Muscle of arm (tissue), 12 donors: ENCODE results near the gene ZNF490. TPM values are rescaled to one million over a fixed set of nuclear protein-coding genes. Genes with fewer than 3 reads are reported as not detected.
"Not testable (repeated sequence)": the region's sequence is repeated elsewhere in the genome, so short reads cannot be mapped to it uniquely, and the experiment has no call there.

Experiments
- DNase-seq: peaks from one replicate; pipeline ENCODE4 v3.0.0-alpha.2; 2013
- polyA plus RNA-seq, 12 donors: library from polyadenylated mRNA; unstranded; fragments of 120-200 nt; gene quantifications; one replicate each; pipeline ENCODE4 v1.2.1, GENCODE V29; 2013; ENCODE audit not compliant: insufficient read length in 12 of 12

ZNF490 gene
- polyA plus RNA-seq, 12 donors, result 2.1 to 4.9 (median 3.2) TPM; not detected in 1

GRCh38 chr19:12623361-12624031, 12.9 kb upstream of the ZNF490 start:
- DNase-seq, result no peak

GRCh38 chr19:12621253-12622024, 10.8 kb upstream of the ZNF490 start:
- DNase-seq, result not testable (repeated sequence)

GRCh38 chr19:12617646-12618045, 7.0 kb upstream of the ZNF490 start:
- DNase-seq, result no peak

- DNase-seq, result peak; percentile 84
These were observed 717 bp upstream of the ZNF490 start for GRCh38 chr19:12611361-12611699.

GRCh38 chr19:12607631-12608030, 3.0 kb downstream of the ZNF490 start:
- no peak for DNase-seq

- DNase-seq, result no peak
These were observed 3.8 kb downstream of the ZNF490 start for GRCh38 chr19:12606796-12607195.

GRCh38 chr19:12603714-12604113, 6.9 kb downstream of the ZNF490 start:
- no peak for DNase-seq

GRCh38 chr19:12597594-12597993, 13.0 kb downstream of the ZNF490 start:
- no peak for DNase-seq

- DNase-seq, result no peak
These were observed 13.6 kb downstream of the ZNF490 start for GRCh38 chr19:12596927-12597548.

GRCh38 chr19:12596485-12596884, 14.1 kb downstream of the ZNF490 start:
- no peak for DNase-seq

- no peak for DNase-seq
These were observed 29.5 kb downstream of the ZNF490 start for GRCh38 chr19:12581100-12581499.

GRCh38 chr19:12580180-12580694, 30.4 kb downstream of the ZNF490 start:
- DNase-seq, result no peak

- DNase-seq, result no peak
These were observed 32.0 kb downstream of the ZNF490 start for GRCh38 chr19:12578641-12579040.

- no peak for DNase-seq
These were observed 36.6 kb downstream of the ZNF490 start for GRCh38 chr19:12574036-12574435.

- no peak for DNase-seq
These were observed 42.7 kb downstream of the ZNF490 start for GRCh38 chr19:12567951-12568350.

GRCh38 chr19:12566380-12566779, 44.2 kb downstream of the ZNF490 start:
- not testable (repeated sequence) for DNase-seq

GRCh38 chr19:12564016-12564664, 46.5 kb downstream of the ZNF490 start:
- DNase-seq, result peak; percentile 87

- DNase-seq, result no peak
These were observed 55.1 kb downstream of the ZNF490 start for GRCh38 chr19:12555456-12555930.

GRCh38 chr19:12551060-12551832, 59.4 kb downstream of the ZNF490 start, which contains the start of gene ZNF564:
TSS of gene ZNF564 (minus strand) at chr19:12551482. CDS start at chr19:12551332, 150 bp downstream.
- peak; percentile 99 for DNase-seq

GRCh38 chr19:12546903-12547302, 63.7 kb downstream of the ZNF490 start:
- DNase-seq, result no peak

- no peak for DNase-seq
These were observed 64.5 kb downstream of the ZNF490 start for GRCh38 chr19:12546068-12546467.
